OCI-LY1 (cell line): ENCODE measurements around the gene CST3.

Source experiments
- H2AFZ ChIP-seq: fragments of 200-600 bp; sonication (generic), shearing (Covaris generic); 2 replicates; pipeline ENCODE4 v1.6.0; 2014; ENCODE audit warnings: antibody characterized with exemption, mild to moderate bottlenecking, low read length
- H3F3A ChIP-seq: fragments of 200-600 bp; sonication (generic), shearing (Covaris generic); 2 replicates; pipeline ENCODE4 v1.6.0; 2014; ENCODE audit warnings: mild to moderate bottlenecking, antibody characterized with exemption, low read length, moderate library complexity; ENCODE audit not compliant: insufficient read depth
- H3K27ac ChIP-seq: fragments of 200-600 bp; sonication (generic); 2 replicates; pipeline ENCODE4 v1.5.1; 2014; ENCODE audit warnings: low read length, mixed run types, mild to moderate bottlenecking, low read depth; ENCODE audit not compliant: poor library complexity, severe bottlenecking
- H3K27me3 ChIP-seq: fragments of 200-600 bp; sonication (generic); 2 replicates; pipeline ENCODE4 v1.6.0; 2014; ENCODE audit warnings: antibody characterized with exemption, mild to moderate bottlenecking, low read length, moderate library complexity; ENCODE audit not compliant: insufficient read depth
- H3K36me3 ChIP-seq: fragments of 200-600 bp; sonication (generic); 2 replicates; pipeline ENCODE4 v1.6.1; 2014; ENCODE audit warnings: mild to moderate bottlenecking, antibody characterized with exemption, low read length, moderate library complexity, mixed read lengths; ENCODE audit not compliant: insufficient read depth
- H3K4me1 ChIP-seq: fragments of 200-600 bp; sonication (generic); 2 replicates; pipeline ENCODE4 v1.5.1; 2014; ENCODE audit warnings: mild to moderate bottlenecking, low read length, moderate library complexity; ENCODE audit not compliant: insufficient read depth, severe bottlenecking
- H3K4me2 ChIP-seq: fragments of 200-600 bp; sonication (generic), shearing (Covaris generic); 2 replicates; pipeline ENCODE4 v1.6.1; 2014; ENCODE audit warnings: low read length
- H3K4me3 ChIP-seq: fragments of 200-600 bp; sonication (generic); 2 replicates; pipeline ENCODE4 v1.5.1; 2014; ENCODE audit warnings: low read length, low read depth, mild to moderate bottlenecking, mixed read lengths; ENCODE audit not compliant: poor library complexity, severe bottlenecking
- H3K79me2 ChIP-seq: fragments of 200-600 bp; shearing (Covaris generic); 2 replicates; pipeline ENCODE4 v1.6.1; 2016; ENCODE audit warnings: mixed run types, low read length, mixed read lengths; ENCODE audit not compliant: insufficient read depth
- H3K9ac ChIP-seq: fragments of 200-600 bp; sonication (generic), shearing (Covaris generic); 2 replicates; pipeline ENCODE4 v1.6.1; 2014; ENCODE audit warnings: mild to moderate bottlenecking, low read length, mixed read lengths
- H3K9me2 ChIP-seq: fragments of 200-600 bp; sonication (generic), shearing (Covaris generic); 2 replicates; pipeline ENCODE4 v1.6.1; 2014; ENCODE audit warnings: low read depth, mild to moderate bottlenecking, low read length, mixed read lengths
- H3K9me3 ChIP-seq: fragments of 200-600 bp; shearing (Covaris generic); 2 replicates; pipeline ENCODE4 v1.6.1; 2014; ENCODE audit warnings: low read length, mixed read lengths
- H4K20me1 ChIP-seq: fragments of 200-600 bp; sonication (generic), shearing (Covaris generic); 2 replicates; pipeline ENCODE4 v1.6.0; 2016; ENCODE audit warnings: mild to moderate bottlenecking, low read length; ENCODE audit not compliant: insufficient read depth
- CTCF ChIP-seq: fragments of 200-600 bp; sonication (generic), shearing (Covaris generic); IDR thresholded peaks from 2 replicates; pipeline ENCODE4 v1.5.1; 2017; ENCODE audit warnings: mild to moderate bottlenecking, antibody characterized with exemption, low read length, moderate library complexity, mixed read lengths
- EZH2 ChIP-seq: fragments of 200-600 bp; sonication (generic), shearing (Covaris generic); IDR thresholded peaks from 2 replicates; pipeline ENCODE4 v1.8.0; 2017; ENCODE audit warnings: borderline replicate concordance, mixed run types, mild to moderate bottlenecking, antibody characterized with exemption, low read length, moderate library complexity, mixed read lengths

CST3 gene

DNA sequence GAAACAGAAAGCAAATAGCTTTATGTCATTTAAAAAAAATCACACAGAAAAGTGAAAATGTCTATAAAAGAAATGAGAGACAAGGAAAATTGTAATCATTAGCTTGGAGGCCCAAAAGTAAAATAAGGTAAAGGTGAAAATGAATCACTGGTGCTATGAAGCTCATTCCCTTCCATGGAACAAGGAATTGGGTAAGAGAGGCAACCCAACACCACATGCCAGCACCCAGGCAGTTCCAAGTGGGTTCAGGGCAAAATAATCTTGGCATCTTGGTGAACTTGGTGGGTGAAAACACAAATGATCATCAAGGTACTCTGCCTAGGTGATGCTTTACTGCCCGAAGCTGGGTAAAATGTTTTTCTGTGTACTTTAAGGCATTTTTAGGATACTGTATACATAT, 34.4 kb upstream of the CST3 start:
- Histone ChIP-seq H3K79me2 (no peaks in the 10 kb centered on the region), H3K9me2 (no peaks in the 10 kb centered on the region), H3K9ac (no peak overlapping the region), H3F3A (no peaks in the 10 kb centered on the region), H3K4me3 (no peak overlapping the region), H3K27me3 (no peaks in the 10 kb centered on the region), H3K36me3 (no peaks in the 10 kb centered on the region), H3K27ac (no peak overlapping the region), H2AFZ (no peak overlapping the region), H3K9me3 (no peaks in the 10 kb centered on the region), H4K20me1 (no peaks in the 10 kb centered on the region), H3K4me1 (no peaks in the 10 kb centered on the region), H3K4me2 (no peak overlapping the region)
- TF ChIP-seq EZH2 (no peak), CTCF (no peak)

DNA sequence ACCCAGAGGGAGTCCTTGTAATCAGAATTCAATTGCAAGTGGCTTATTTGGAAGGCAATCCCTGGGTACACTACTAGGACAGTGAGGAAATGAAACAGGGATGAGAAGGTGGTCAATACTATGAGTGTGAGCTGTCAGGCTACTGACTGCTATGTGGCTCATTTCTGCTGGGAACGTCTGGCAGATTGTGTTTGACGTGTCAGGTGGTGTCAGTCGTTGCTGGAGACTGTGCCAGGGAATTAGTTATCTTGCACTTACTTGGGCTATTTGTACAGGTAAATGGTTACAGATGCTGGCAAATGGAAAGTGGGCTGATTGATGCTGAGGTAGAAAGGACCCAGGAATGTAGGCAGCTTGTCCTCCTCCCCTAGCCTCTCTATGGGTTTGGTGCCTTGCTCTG, 33.7 kb upstream of the CST3 start:
- no peaks in the 10 kb centered on the region for H3K79me2 ChIP-seq
- no peak overlapping the region for H3K4me2 ChIP-seq
- H3K9me3 ChIP-seq: no peaks in the 10 kb centered on the region
- no peaks in the 10 kb centered on the region for H3K4me1 ChIP-seq
- no peaks in the 10 kb centered on the region for H3K27me3 ChIP-seq
- no peaks in the 10 kb centered on the region for H3F3A ChIP-seq
- H3K9ac ChIP-seq: no peak overlapping the region
- TF ChIP-seq EZH2 (no peak), CTCF (no peak)
- no peak overlapping the region for H3K27ac ChIP-seq
- no peak overlapping the region for H2AFZ ChIP-seq
- no peaks in the 10 kb centered on the region for H3K36me3 ChIP-seq
- no peaks in the 10 kb centered on the region for H3K9me2 ChIP-seq
- H3K4me3 ChIP-seq: no peak overlapping the region
- no peaks in the 10 kb centered on the region for H4K20me1 ChIP-seq

DNA sequence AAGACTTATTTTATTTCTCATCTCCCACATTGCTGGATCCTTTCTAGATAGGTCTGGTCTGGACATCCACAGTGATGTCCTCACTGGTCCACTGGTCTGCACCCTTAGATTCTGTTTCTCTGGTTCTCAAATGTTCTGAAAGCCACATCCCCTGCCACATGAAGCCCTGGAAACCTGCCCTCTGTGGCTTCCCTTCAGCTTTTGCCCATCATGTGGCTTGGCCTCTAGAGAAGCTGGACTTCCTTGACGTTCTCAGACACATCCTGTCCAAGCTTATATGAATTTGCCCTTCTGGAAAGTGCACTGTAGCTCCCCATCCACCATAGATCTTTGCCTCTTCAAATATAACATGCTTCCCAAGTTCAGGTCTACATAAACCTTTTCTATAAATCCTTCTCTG, 32.6 kb upstream of the CST3 start:
- Histone ChIP-seq H3K27ac (no peak overlapping the region), H3K79me2 (no peaks in the 10 kb centered on the region), H3K9me2 (no peaks in the 10 kb centered on the region), H3F3A (no peaks in the 10 kb centered on the region), H4K20me1 (no peaks in the 10 kb centered on the region), H3K4me3 (no peak overlapping the region), H3K4me1 (no peaks in the 10 kb centered on the region), H3K4me2 (no peak overlapping the region), H2AFZ (no peak overlapping the region), H3K9ac (no peak overlapping the region), H3K9me3 (no peaks in the 10 kb centered on the region), H3K27me3 (no peaks in the 10 kb centered on the region), H3K36me3 (no peaks in the 10 kb centered on the region)
- TF ChIP-seq EZH2 (no peak), CTCF (no peak)
